SIG-M5 (cell line): ENCODE results near the gene RAPGEF1.

Experiments used
- DNase-seq: peaks from one replicate; lab custom pipeline; 2025; lab: John Stamatoyannopoulos, UW

The RAPGEF1 gene

GRCh38 chr9:131528186-131528585 lies 211.7 kb downstream of the RAPGEF1 start:
- no peak for DNase-seq
